GM12892 (cell line): ENCODE measurements around the gene CERS5.
A peak's percentile ranks its signal among the peaks of the same experiment; 100 is the strongest.

ENCODE experiments used
- DNase-seq: peaks from one replicate; pipeline ENCODE4 v3.0.0; 2011; ENCODE audit not compliant: insufficient read length
- FAIRE-seq: peaks from 2 replicates; lab custom pipeline; 2011; peaks lifted over from hg19 to GRCh38; lab: Jason Lieb, UNC
- POLR2A ChIP-seq: IDR thresholded peaks from 2 replicates; pipeline ENCODE4 v1.6.1; 2011; ENCODE audit warnings: low read depth, low read length, control low read depth
- POLR2AphosphoS5 ChIP-seq: IDR thresholded peaks from 2 replicates; pipeline ENCODE4 v1.6.1; 2011; ENCODE audit warnings: low read depth, low read length, control low read depth
- TAF1 ChIP-seq: IDR thresholded peaks from 2 replicates; pipeline ENCODE4 v1.6.1; 2011; ENCODE audit warnings: low read depth, mild to moderate bottlenecking, control low read depth, low read length, borderline replicate concordance

The CERS5 gene

GRCh38 chr12:50119387-50119786 is 47.8 kb downstream of the CERS5 start:
- TF ChIP-seq TAF1, result no peak
- TF ChIP-seq POLR2A, result no peak
- no peak for TF ChIP-seq POLR2AphosphoS5
- no peak for FAIRE-seq
- DNase-seq, result no peak

- no peak for DNase-seq
- TF ChIP-seq POLR2A (no peak), POLR2AphosphoS5 (no peak), TAF1 (no peak)
- FAIRE-seq, result no peak
These were observed 50.0 kb downstream of the CERS5 start for GRCh38 chr12:50117057-50117622.

- FAIRE-seq, result peak; percentile 36
- DNase-seq, result no peak
- TF ChIP-seq TAF1 (no peak), POLR2AphosphoS5 (no peak), POLR2A (no peak)
These were observed 54.5 kb downstream of the CERS5 start for GRCh38 chr12:50112456-50113218.

- DNase-seq (peak; percentile 93), FAIRE-seq (peak; percentile 98)
- TF ChIP-seq TAF1 (peak; percentile 88), POLR2AphosphoS5 (peak; percentile 98), POLR2A (peak; percentile 97)
These were observed 55.3 kb downstream of the CERS5 start, which contains the start of gene COX14 for GRCh38 chr12:50111693-50112455. COX14 (plus strand) TSS chr12:50112236; CDS start chr12:50120044, 7,808 bp downstream.

- FAIRE-seq, result no peak
- DNase-seq, result no peak
- TF ChIP-seq POLR2AphosphoS5 (no peak), TAF1 (no peak), POLR2A (no peak)
These were observed 55.8 kb downstream of the CERS5 start for GRCh38 chr12:50111395-50111692.

GRCh38 chr12:50110762-50111351 is 56.3 kb downstream of the CERS5 start:
- FAIRE-seq, result peak; percentile 57
- DNase-seq, result no peak
- TF ChIP-seq TAF1 (no peak), POLR2AphosphoS5 (no peak), POLR2A (no peak)

GRCh38 chr12:50110127-50110761 is 56.9 kb downstream of the CERS5 start:
- peak; percentile 52 for DNase-seq
- no peak for TF ChIP-seq TAF1
- TF ChIP-seq POLR2AphosphoS5, result no peak
- no peak for TF ChIP-seq POLR2A
- peak; percentile 84 for FAIRE-seq

- TF ChIP-seq POLR2A, result no peak
- TF ChIP-seq POLR2AphosphoS5, result no peak
- TF ChIP-seq TAF1, result no peak
- DNase-seq, result no peak
- no peak for FAIRE-seq
These were observed 57.9 kb downstream of the CERS5 start for GRCh38 chr12:50109319-50109718.

GRCh38 chr12:50107416-50108268 is 59.5 kb downstream of the CERS5 start:
- DNase-seq (no peak), FAIRE-seq (no peak)
- TF ChIP-seq TAF1 (no peak), POLR2A (no peak), POLR2AphosphoS5 (no peak)

GRCh38 chr12:50106907-50107306 is 60.3 kb downstream of the CERS5 start:
- FAIRE-seq, result no peak
- TF ChIP-seq TAF1 (no peak), POLR2AphosphoS5 (no peak), POLR2A (no peak)
- DNase-seq, result no peak
